Prostate gland (tissue), 2 donors: ENCODE measurements around the gene BCCIP.

Source experiments
- POLR2AphosphoS5 ChIP-seq: sonication (generic); formaldehyde crosslinking; IDR thresholded peaks from one replicate; pipeline ENCODE4 v1.6.1; 2017; ENCODE audit warnings: antibody characterized with exemption
- TF ChIP-seq, protein P1 (sequence below), 4 experiments: fragments of 200-600 bp in 2 of 4; fragments of 450-650 bp in 2 of 4; sonication (generic) in 2 of 4; IDR thresholded peaks; 1 replicate in 3 of 4; 2 replicates in 1 of 4; pipeline ENCODE4 v1.5.1; 2016 to 2019; ENCODE audit warnings: antibody characterized with exemption in 4 of 4, mild to moderate bottlenecking in 2 of 4, moderate library complexity in 2 of 4

DNA sequence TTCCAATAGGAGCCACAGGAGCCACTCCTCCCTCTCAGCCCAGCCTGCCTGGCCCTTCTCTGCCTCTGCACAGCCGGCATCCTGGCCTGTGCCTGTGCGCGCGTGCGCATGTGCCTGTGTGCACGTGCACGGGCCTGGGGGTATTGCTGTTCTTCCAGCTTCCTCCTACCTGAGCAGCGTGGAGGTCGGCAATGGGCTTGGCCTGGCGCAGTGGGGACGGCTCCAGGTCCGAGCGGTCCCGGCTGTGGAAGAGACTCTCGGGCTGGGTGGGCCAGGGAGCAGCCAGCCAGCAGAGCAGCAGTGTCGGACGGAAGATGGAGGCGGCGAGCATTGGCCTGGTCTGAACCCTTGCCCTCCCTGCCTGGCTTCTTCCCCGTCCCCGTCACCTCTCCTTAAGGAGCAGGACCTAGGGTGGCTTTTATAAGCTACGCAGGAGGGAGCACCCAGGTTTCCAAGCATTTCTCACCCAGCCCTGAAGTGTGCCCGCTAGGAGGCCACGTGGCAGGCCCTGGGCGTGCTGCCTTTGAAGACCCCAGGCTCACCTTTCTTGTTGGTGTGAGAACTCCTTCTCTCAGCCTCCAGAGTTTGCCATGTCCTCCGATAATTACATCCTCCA is 47.7 kb upstream of the BCCIP start, which contains the start of gene MMP21:
- no peak for TF ChIP-seq POLR2AphosphoS5
- TF ChIP-seq, protein P1, sequence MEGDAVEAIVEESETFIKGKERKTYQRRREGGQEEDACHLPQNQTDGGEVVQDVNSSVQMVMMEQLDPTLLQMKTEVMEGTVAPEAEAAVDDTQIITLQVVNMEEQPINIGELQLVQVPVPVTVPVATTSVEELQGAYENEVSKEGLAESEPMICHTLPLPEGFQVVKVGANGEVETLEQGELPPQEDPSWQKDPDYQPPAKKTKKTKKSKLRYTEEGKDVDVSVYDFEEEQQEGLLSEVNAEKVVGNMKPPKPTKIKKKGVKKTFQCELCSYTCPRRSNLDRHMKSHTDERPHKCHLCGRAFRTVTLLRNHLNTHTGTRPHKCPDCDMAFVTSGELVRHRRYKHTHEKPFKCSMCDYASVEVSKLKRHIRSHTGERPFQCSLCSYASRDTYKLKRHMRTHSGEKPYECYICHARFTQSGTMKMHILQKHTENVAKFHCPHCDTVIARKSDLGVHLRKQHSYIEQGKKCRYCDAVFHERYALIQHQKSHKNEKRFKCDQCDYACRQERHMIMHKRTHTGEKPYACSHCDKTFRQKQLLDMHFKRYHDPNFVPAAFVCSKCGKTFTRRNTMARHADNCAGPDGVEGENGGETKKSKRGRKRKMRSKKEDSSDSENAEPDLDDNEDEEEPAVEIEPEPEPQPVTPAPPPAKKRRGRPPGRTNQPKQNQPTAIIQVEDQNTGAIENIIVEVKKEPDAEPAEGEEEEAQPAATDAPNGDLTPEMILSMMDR (IDR thresholded peaks at IDR 0.05): no peak
